GM21619 (cell line): ENCODE measurements around the gene JAM2.

Source experiments
- ATAC-seq: cut with Tn5 transposase; IDR thresholded peaks from one replicate; pipeline ENCODE4 v1.9.1; 2021; ENCODE audit not compliant: unreplicated experiment

JAM2 gene

DNA sequence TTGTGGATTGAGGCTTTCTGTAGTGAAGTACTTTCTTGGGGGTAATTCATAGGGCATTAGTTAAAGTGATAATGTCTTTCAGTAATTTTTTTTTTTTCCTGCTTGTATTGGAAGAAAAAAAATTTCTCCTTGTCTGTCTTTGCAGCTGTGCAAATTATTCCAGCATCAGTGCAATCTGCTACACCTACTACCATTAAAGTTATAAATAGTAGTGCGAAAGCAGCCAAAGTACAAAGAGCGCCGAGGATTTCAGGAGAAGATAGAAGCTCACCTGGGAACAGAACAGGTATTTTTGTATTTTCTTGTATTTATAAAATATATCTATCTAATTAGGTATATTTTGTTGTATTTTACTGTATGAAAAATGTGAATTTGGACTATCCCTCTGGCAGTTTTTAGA lies 125.0 kb downstream of the JAM2 start:
- ATAC-seq = no peak
